Esophagus squamous epithelium (tissue), 4 donors: ENCODE data around the gene ADARB2.

Experiments
- CTCF ChIP-seq, 6 experiments: fragments of 450-650 bp in 4 of 6; fragments of 200-600 bp in 2 of 6; sonication (generic) in 2 of 6; IDR thresholded peaks; one replicate each; pipeline ENCODE4 v1.5.1; 2016 to 2019; ENCODE audit warnings: antibody characterized with exemption in 6 of 6, mild to moderate bottlenecking in 4 of 6, moderate library complexity in 4 of 6
- POLR2A ChIP-seq, 4 donors: fragments of 450-650 bp; IDR thresholded peaks; one replicate each; pipeline ENCODE4 v1.6.1; 2017; ENCODE audit warnings: antibody characterized with exemption in 4 of 4, mild to moderate bottlenecking in 4 of 4, moderate library complexity in 3 of 4

- TF ChIP-seq CTCF (IDR thresholded peaks at IDR 0.05) (no peak), POLR2A (IDR thresholded peaks at IDR 0.05) (no peak)
These were observed 59.2 kb downstream of the ADARB2 start for GRCh38 chr10:1678084-1678483.
